DMS153 treated with DMSO at 0.1 percent for 48 hours (cell line): ENCODE results near the gene FNDC11.
A peak's percentile ranks its signal among the peaks of the same experiment; 100 is the strongest.

Experiments
- DNase-seq: peaks from one replicate; lab custom pipeline; 2025; ENCODE audit not compliant: unreplicated experiment; lab: John Stamatoyannopoulos, UW

The FNDC11 gene

DNA sequence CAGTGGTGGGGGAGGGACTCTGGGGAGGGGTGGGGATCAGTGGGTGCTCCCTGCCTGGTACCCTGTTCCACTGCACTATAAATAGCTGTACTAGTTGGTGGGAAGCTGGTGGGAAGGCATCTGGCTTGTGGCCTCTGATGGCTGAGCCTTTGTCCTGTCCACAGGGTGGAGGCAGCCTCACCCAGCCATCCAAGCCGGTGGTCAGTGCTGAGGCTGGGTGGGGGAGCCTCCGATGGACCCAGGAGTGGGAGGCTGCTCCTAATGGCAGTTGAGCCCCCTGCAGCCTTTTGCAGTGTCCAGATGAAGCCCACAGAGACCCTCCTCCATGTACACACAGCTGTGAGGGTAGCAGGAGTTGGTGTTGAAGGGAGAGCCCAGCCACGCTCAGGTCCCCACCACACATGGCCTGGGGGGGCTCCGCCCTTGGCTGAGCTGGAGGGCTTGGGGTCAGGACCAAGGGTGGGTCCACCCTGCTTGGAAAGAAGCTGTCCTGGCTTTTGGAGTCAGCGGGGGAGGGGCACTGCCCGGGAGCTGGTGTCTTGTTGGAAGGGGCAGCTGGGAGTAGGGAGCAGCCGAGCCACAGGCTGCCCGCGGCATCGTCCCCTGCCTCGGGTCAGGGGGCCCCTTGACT, 30.9 kb upstream of the FNDC11 start:
- DNase-seq = no peak

DNA sequence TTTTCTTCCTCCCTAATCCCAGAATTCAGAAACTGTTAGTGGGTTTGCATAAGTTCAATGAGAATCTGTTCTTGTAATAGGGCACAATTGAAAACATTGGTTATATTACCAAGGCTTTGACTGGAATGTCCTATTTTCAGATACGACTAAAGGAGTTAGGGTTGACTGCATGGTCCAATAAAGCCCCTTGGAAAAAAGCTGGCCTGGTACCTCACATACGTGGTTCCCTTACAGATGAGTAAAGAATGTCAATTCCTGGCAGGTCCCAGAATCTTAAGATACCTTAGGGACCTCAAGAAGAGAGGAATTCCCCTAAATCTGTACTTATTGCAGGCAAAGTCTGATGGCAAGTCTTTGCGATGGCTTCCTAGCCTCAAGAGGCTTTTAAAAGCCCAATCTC, 28.8 kb upstream of the FNDC11 start:
- DNase-seq = no peak

DNA sequence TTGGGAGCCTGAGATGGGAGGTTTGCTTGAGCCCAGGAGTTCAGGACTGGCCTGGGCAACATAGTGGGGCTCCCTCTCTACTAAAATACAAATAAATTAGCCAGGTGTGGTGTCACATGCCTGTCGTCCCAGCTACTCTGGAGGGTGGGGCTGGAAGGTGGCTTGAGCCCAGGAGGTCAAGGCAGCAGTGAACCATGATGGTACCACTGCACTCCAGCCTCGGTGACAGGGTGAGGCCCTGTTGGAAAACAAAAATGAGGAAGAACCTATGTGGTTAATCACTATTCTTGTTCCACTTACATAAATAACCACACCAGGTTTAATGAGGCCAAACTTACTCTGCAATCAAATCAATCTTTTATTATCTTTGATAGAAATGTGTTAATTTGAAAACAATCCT, 28.0 kb upstream of the FNDC11 start:
- DNase-seq = no peak

DNA sequence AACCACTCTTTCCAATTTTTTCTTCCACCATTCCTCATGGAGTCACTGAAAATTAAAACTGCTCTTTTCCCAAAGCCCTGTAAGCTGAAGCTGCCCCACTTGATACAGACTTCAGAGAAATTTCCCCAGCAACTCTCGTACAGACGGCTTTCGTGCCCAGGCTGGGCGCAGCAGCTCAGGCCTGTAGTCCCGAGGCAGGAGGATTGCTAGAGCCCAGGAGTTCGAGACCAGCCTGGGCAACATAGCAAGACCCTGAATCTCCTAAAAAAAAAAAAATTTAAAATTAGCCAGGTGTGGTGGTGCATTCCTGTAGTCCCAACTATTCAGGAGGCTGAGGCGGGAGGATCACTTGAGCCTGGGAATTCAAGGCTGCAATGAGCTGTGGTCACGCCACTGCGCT, 26.8 kb upstream of the FNDC11 start:
- no peak for DNase-seq

DNA sequence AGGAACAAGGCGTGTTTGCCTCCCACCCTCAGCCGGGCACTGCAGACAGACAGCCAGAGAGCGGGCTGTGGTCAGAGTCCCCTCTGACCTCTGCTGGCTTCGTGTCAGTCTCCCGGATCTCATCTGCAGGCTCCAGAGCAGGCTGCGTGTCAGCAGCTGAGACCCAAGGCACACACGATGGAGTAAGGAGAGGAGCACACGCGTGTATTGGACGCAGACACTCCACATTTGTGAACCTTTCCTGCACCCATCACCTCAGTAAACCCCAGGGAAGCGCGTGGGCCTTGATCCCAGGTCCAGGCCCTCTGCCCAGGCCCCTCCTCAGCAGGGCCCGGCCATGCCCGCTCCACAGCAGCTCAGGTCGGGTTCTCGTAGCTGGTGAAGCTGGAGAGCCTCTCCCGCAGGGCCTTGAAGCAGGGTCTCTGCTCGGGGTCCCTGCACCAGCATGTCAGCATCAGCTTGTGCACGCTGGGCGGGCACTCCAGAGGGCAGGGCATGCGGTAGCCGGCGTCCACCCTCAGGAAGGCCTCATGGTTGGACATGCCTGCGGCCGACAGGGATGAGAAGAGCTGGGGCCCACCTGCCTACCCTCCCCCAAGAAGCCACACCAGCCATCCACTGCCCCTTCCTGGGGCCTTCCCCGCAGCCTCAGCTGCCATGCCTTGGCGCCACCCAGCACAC, 24.6 kb upstream of the FNDC11 start:
- DNase-seq = no peak

DNA sequence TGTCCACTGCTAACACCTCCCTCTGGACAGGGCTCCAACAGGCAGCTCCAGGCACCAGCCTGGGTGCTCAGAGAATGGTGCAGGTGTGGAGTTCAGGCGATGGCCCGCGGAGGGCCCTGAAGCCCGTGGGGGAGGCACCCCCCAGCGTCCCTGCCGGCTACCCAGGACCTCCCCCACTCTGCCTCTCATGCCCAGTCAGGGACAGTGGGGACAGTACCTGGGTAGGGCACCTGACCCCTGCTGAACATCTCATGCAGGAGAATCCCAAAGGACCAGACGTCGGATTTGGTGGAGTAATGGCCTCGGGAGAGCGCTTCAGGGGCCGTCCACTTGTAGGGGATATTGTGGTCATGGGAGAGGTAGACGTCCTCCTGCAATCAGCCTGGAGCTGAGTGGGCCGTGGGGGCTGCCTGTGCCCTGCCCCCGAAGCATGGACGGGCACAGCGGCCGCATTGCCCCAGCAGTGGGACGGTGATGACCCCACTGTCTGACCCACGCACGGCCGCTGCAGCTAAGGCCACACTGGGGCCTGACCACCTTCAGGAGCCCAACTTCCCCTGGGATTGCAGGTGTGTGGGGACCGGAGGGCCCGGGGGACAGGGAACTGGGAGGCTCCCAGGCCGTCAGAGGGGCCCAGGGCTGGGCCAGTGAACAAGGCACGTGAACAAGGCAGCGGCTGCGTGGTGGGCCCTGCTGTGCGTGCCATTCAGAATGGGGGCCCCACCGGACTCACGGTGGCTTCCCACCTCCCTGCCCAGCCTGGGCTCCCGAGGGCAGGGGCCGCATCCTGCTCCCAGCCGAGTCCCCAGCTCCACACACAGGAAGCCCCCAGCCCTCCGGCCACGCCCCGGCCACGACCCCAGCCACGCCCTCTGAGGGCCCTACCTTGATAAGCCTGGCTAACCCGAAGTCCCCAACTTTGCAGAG, 23.8 kb upstream of the FNDC11 start:
- DNase-seq = no peak

DNA sequence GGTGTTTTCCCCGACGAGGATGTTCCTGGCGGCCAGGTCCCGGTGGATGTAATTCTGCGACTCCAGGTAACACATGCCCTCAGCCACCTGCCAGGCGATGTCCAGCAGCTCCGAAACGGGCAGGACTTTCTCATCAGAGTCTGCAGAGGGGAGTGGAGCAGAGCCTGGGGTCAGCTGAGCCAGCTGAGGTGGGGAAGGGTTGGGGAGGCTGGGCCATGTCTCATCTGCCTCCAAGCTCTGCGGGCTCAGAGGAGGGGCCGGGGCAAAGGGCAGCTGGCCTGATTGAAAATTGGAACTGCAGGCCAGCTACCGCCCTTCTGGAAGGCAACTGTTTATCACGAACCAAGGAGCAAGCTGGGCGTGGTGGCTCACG, 23.2 kb upstream of the FNDC11 start:
- DNase-seq = no peak

DNA sequence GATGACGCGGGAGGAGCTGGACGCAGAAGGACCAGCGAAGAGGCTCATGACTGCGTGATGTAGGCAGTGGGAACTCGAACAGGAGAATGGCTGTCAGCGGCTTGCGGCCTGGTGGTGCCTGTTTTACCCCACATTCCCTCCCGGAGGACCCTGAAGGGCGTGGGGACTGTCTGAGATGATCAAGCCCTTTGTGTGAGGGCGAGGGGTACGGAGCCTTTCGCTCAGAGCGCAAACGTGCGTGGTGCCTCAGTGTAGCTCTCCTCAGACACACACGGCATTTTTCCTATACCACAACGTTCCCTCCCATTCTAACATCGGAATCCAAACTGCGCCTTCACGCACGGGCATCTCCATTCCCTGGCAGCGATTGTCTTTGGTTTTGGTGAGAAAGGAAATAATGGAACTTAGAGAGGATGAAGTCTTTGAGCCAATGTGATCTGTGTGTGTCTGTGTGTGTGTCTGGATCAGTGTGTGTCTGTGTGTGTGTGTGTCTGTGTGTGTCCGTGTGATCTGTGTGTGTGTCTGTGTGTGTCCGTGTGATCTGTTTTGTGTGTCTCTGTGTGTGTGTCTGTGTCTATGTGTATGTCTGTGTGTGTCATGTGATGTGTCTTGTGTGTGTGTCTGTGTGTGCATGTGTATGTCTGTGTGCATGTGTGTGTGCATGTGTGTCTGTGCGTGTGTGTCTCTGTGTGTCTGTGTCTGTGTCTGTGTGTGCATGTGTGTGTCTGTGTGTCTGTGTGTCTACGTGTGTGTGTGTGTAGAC, 22.1 kb upstream of the FNDC11 start:
- DNase-seq = no peak

DNA sequence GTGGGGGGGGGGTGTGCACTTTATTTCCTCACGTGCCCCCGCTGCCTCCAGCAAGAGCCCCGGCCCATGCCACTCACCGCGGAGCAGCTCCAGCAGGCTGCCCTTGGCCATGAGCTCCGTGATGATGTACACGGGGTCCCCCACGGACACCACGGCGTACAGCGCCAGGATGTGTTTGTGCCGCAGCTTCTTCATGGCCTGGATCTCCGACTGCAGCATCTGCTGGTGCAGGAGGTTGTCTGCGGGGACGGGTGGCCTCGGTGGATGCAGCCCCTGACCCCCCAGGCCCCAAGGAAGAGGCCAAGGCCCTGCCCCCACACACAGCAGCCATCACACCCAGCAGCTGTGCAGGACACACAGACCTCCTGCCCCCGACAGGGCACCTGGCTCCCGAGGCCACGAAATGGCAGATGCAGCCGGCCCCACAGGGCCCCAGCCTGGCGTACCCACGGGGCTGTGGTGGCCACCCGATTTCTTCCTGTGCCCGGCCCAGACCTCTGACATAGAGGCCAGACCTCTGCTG, 21.4 kb upstream of the FNDC11 start:
- DNase-seq = no peak

DNA sequence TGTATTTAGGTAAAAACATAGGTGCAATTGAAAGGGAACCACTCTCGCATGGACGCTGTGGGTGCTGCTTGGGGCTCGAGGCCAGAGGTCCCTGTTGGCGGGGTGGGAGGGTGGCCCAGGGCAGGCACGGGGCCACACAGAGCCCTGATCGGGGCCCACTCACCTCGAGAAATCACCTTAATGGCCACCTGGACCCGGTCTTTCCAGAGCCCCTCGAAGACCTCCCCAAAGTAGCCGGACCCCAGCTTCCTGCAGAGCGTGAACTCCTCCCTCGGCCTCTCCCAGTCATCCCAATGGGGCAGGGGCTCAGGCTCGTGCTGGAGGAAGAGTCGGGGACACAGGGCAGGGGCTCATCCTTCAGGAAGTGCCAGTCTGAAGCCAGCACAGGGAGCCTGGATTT, 20.6 kb upstream of the FNDC11 start:
- no peak for DNase-seq

DNA sequence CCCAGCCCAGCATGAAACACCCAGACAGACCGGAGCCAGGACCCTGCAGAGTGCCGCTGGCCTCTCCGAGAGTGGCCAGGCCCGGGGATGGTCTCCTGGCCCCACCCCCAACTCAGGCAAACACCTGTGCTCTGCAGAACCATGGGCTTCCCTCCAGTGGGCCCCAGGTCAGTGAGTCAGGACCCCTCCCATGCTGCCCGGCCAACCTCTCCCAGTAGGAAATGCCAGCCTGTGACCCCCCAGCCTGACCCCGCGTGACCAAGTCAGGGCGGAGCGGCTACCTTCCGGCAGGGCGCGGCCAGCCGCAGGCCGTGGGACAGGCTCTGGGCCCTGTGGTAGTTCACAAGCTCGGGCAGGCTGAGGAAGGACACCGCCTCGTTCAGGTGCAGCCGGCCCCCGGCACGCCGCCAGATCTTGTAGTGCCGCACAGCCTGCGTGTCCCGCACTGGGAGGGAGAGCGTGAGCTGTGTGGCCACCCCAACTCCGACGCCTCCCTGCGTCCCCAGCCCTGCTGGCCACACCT, 20.0 kb upstream of the FNDC11 start:
- DNase-seq = no peak

DNA sequence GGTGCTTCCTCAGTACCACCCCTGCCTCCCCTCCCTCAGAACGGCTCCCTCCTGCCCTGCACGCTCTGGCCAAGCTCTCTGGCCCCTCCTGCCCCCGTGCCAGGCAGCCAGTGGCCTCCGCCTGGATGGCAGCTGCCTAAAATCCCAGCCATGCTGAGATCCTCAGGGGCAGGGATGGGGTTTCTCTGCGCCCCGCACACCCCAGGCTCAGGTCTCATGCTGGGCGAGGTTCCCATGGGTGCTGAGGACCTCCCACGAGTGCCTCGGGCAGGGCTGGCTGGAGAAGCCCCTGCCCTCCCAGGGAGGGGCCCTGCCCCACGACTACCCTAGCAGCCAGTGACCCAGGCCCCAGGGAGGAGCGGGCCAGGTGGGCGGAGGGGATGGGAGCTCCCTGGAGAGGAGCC, 19.5 kb upstream of the FNDC11 start:
- DNase-seq = no peak

DNA sequence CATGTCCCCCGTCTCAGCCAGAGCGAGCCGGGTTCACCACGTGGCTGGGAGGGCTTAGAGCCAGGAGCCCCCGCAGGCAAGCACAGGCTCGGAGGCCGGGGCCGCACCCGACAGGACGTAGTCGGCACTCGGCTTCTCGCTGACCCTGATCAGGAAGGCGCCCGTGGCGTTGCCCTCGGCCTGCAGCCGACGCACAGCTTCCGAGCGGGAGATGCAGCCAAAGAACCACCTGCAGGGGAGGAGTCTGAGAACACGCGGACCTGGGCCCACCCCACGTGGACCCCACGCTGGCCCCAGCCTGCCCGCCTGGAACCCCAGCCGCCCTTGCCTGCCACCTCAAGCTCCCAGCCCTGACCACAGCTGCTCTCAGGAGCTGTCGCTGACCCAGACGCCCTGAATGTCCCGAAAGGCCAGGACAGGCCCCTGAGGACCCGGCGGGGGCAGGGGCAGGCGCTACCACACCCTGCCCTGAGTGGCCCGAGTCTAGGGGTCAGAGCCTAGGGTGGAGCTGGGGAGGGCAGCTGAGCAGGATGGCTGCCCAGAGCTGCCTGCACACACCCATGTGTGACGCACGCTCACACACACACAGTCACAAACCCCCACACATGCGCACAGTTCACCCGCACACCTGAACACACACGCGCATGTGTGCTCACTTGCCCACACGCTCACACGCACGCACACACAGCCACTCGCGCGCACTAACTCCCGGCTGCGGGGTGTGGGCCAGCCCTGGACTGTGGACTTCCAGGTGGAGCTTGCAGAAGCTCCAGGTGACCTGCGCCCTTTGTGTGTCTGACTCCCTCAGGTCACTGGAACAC, 18.9 kb upstream of the FNDC11 start:
- DNase-seq = no peak

DNA sequence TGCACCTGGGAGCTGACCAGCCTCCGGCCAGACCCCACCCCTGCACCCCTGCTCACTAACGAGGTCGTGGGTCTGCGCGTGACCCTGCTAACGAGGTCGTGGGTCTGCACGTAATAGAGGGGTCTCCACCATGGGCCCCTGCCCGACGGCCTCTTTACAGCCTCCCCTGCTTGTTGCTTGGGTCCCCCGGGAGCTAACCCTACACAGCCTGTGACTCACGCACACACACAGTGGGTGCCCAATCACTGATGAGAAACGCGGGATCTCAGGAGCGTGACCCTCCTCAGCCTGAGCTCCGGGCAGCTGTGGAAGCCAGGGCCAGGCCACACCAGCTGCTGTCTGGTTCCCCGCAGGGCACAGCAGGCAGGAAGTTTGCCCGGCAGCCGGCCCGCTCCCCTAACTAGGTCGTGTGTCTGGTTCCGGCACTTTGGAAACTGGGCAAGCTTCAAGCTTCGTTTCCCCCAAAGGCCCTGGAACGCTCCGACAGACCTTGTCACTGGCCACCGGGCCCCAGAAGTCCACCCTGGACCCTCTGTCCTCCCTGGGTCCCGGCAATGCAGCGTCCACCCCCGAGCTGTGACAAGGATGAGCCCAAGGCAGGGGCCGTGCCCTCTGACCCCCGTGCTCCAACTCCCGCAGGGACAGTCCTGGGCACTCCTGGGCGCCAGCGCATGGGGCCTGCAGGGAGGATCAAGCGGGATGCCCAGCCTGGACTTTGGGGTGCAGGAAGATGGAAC, 17.6 kb upstream of the FNDC11 start:
- DNase-seq = no peak

DNA sequence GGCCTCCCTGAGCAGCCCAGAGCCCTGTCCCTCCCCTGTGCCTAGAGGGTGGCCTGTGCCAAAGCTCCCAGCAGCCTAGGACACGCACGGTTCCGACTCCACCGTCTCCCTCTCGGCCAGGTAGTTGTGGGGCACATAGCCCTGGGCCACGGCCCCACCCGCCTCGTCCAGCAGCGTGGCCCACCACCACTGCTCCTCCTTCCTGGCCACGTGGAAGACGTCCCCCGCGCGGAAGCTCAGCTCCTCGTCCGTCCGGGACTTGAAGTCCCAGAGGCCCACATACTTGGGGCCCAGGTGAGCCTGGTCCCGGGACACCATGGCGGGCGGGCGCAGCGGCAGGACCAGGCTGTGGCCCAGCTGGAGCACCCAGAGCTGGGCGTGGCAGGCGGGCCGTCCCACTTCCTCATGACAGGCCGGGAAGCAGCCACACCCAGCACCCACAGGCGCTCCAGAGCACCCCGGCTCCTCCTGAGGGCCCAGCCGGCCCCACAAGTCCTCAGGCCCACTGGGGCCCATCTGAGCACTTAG, 16.9 kb upstream of the FNDC11 start, which contains the start of gene PTK6:
Gene PTK6, minus strand, starts transcription at position 380 of the 528 bp plus-strand sequence. Its CDS starts 62 bp downstream, at position 318.
- DNase-seq = no peak

DNA sequence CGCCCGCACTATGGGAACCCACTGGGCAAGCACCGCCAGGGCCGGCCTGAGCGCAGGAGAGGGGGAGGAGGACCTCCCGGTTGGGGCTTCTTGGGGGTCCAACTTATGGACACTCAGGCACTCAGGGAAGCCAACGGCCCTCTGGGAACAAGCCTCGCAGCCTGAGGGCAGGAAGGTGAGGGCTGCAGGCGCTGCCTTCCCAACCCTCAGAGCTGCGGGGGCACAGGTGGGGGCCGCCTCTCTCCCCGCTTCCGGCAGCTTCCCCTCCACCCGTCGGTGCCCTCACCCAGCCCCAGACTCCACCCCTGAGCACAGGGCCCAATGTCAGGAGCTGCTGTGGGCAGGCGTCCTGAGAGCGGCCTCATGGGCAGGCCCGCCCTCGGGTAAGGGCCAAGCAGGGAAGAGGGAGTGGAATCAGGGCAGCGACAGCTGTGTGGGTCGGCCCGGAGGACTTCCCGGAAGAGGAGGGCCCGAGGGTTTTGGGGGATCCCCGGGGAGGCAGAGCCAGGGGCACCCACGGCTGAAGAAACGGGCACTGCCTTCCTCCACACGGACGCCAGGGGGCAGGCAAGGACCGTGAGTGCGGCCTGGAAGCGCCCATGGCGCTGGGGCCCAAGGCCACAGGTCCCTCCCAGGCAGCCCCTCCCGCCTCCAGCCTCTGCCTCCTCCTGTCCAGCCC, 16.3 kb upstream of the FNDC11 start:
- peak; percentile 53 for DNase-seq

DNA sequence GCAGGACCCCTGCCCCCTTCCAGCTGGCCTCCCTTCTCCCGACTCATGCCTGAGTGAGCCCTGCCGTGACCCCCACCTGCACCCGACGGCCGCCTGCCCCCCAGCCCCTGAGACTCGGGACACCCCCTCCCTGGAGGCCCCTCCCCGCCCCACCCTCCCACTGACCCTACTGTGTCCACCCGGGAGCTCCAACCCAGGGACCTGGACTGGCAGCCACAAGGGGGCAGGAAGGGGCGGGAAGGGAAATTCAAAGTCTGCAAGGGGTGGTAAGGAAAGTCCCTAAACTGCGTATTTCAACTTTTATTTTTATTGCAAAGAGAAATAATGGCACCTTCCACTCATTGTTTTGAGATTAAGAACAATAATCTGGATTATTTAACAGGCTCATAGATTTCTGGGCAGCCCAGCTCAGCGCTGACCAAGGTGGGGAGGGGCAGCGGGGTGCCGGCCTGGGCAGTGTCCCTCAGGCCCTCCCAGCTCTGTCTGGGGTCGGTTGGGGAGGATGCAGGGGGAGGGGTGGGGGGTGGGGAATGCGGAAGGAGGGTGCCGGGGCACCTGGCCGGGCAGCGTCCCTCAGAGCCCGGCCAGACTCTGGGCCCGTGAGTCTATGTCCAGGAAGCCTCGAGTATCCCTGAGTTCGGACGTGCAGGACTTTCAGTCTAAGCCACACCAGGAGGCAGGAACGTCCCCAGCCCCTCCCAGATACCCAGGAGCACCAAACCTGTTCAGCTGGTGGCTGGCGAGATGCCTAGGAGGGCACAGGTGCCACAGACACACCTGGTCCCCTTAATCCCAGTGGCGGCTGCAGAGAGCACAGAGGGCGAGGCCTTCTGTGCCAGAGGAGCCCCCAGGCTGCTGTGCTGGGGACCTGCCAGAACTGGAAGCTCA, 15.5 kb upstream of the FNDC11 start:
- peak; percentile 53 for DNase-seq
